Measurements from ENCODE around the gene NEK10.
"Not testable (repeated sequence)": the region's sequence is repeated elsewhere in the genome, so short reads cannot be mapped to it uniquely, and the experiment has no call there.

The NEK10 gene

GRCh38 chr3:27315003-27315402 lies 54.2 kb downstream of the NEK10 start:
- DNase-seq (ENCODE audit: low spot score), result no peak

GRCh38 chr3:27312044-27312668 lies 57.0 kb downstream of the NEK10 start:
- Histone ChIP-seq H3K4me3 (no peak overlapping the region), H3K27ac (no peak overlapping the region)
- peak; percentile 58 for TF ChIP-seq CTCF (IDR thresholded peaks at IDR 0.05)
- no peak for DNase-seq (ENCODE audit: low spot score)

More at GRCh38 chr3:27315003-27315402, 54.2 kb downstream of the NEK10 start:
- Histone ChIP-seq H3K27ac (no peak overlapping the region), H3K4me3 (no peak overlapping the region)
- TF ChIP-seq CTCF (IDR thresholded peaks at IDR 0.05), result no peak

- TF ChIP-seq CTCF (IDR thresholded peaks at IDR 0.05), result no peak
- H3K4me3 ChIP-seq, result no peak overlapping the region
- H3K27ac ChIP-seq, result no peak overlapping the region
- DNase-seq (ENCODE audit: low spot score), result no peak
Measured at GRCh38 chr3:27311400-27311799, 57.8 kb downstream of the NEK10 start.

GRCh38 chr3:27310688-27311087 lies 58.5 kb downstream of the NEK10 start:
- no peak for TF ChIP-seq CTCF (IDR thresholded peaks at IDR 0.05)
- Histone ChIP-seq H3K27ac (no peak overlapping the region), H3K4me3 (no peak overlapping the region)
- DNase-seq (ENCODE audit: low spot score), result no peak

GRCh38 chr3:27307566-27307965 lies 61.6 kb downstream of the NEK10 start:
- no peak for DNase-seq (ENCODE audit: low spot score)
- H3K4me3 ChIP-seq, result no peak overlapping the region
- H3K27ac ChIP-seq, result no peak overlapping the region
- TF ChIP-seq CTCF (IDR thresholded peaks at IDR 0.05), result no peak

GRCh38 chr3:27302891-27303290 lies 66.3 kb downstream of the NEK10 start:
- Histone ChIP-seq H3K27ac (no peak overlapping the region), H3K4me3 (no peak overlapping the region)
- no peak for DNase-seq (ENCODE audit: low spot score)
- TF ChIP-seq CTCF (IDR thresholded peaks at IDR 0.05), result no peak

- not testable (repeated sequence) for H3K4me3 ChIP-seq; H3K27ac ChIP-seq; DNase-seq (ENCODE audit: low spot score)
Measured at GRCh38 chr3:27298981-27299380, 70.2 kb downstream of the NEK10 start.

Data from coronary artery (tissue), 2 donors.